HG03575 (cell line): ENCODE results near the gene NOS1AP.

Experiments
- ATAC-seq: cut with Tn5 transposase; IDR thresholded peaks from one replicate; pipeline ENCODE4 v1.9.1; 2021; ENCODE audit not compliant: unreplicated experiment, insufficient number of reproducible peaks, low FRiP score; ENCODE audit errors: extremely low read depth

NOS1AP gene

DNA sequence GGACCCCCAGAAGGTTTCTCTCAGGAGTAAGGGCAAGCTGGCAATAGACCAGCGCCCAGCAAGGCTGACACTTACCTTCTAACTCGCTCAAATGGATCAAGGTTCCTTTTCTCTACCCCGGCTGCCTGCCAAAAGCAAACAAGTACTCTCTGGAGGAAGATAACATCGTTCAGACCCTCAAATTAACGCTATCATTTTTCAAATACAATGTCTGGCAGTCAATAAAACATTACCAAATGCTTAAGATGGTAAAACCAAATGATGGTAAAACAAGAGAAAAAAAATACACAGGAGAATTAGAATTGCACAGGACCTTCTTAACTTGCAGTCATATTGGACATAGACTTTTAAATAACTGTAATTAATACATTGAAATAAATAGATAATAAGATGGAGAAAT is 159.1 kb downstream of the NOS1AP start:
- no peak for ATAC-seq

DNA sequence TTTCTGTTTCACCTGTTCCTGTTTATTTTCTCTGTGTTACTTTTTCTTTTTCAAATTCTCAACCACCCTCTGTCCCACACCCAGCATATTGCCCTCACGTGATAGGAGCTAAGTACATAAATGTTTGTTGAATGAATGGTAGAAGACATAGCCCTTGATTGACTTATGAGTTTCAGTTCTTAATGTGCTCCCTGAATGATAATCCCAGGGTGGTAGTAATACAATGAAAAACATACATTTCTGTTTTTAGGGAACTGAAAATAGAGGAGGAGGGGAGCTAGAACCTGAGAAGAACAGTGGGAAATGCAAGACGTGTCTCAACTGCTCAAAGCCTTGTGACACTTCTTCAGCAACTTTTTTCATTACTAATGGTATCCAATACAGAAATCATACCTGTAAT is 160.1 kb downstream of the NOS1AP start:
- ATAC-seq, result no peak

GRCh38 chr1:162230096-162230495 is 160.6 kb downstream of the NOS1AP start:
- ATAC-seq, result no peak

GRCh38 chr1:162230517-162230916 is 161.0 kb downstream of the NOS1AP start:
- ATAC-seq, result no peak

DNA sequence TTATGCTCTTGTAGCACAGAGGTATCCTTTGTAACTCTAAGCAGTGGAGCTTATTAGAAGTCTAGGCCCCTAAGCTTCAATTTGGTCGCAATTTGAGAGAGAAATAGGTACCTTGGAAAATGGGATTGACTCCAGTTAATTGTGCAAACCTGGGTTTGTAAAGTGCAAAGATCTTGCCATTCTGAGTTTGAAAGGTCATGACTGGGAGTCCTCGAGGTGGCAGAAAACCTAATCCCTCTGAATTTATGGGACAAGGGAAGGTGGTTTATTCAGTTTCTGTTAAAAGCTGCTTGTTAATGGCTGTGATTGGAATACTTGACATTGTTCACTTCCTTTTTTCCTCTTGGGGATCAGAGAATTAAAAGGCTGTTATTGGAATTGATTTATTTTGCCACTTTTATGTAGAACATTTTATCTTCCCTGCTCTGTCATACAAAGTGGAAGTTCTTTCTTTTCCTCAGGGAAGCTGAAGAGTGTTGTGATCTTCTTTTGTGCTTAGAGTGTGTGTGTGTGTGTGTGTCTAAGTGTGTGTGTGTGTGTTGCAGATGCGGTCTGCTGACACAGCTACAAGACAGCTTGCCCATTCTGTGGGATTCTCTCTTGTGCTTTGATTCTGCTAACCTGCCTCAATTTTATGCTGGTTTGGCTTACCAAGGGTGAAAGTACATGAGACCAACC is 162.7 kb downstream of the NOS1AP start:
- ATAC-seq, result no peak

GRCh38 chr1:162233066-162233465 is 163.6 kb downstream of the NOS1AP start:
- ATAC-seq, result no peak

DNA sequence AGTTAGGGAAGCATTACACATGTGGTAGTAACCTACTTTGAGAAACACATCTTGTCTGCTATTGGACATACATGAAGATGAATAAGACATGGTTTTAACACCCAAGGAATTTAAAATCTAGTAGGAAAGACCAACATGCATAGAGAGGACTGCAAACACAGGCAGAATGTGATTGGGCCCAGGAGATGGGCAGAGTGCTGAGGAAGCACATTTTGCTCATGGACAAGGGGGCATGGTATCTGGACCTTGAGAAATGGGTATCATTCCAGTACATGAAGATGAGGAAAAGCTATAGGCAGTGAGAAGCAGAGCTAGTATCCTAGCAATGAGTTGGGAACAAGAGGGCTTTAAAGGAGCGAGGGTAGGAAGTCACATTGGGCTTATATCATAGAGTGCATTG is 164.4 kb downstream of the NOS1AP start:
- ATAC-seq, result no peak

DNA sequence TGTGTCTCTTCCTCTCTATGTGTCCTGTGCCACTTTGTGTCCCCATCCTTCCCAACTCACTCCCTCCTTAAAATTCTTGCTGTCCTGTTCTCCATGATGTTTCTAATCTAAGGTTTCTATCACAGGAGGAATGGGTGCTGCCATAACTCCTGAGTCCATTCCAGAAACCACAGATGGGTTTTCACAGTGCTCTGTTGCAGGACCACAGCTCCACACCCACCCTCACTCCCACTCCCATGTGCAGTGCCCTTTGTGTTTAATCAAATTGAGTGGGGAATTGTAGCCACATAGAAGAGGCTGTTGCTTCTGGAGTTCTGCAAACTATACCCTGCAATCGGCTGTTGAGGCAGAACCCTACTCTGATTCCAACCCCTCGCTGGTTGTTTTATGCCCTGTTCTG is 165.1 kb downstream of the NOS1AP start:
- ATAC-seq, result no peak

GRCh38 chr1:162235241-162235800 is 165.8 kb downstream of the NOS1AP start:
- no peak for ATAC-seq

- ATAC-seq, result no peak
Measured at GRCh38 chr1:162236201-162236600, 166.7 kb downstream of the NOS1AP start.

GRCh38 chr1:162236618-162237017 is 167.1 kb downstream of the NOS1AP start:
- ATAC-seq, result no peak

DNA sequence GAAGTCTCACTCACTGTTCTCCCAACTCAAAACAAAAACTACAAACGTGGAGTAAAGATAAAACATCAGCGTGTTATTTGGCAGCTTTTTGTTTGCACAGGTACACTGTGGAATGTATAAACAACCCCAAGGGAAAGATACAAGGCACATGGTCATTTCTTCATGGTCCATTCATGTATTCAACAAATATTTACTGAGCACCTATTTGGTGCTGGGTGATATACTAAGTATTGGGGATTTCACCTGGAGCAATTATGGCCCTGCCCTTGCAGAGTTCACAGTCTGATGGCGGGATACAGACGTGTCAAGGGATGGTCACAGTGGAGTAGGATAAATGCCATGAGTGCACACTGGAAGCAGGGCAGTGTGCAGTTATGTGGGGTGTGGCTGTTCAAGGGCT is 171.1 kb downstream of the NOS1AP start:
- ATAC-seq, result no peak

DNA sequence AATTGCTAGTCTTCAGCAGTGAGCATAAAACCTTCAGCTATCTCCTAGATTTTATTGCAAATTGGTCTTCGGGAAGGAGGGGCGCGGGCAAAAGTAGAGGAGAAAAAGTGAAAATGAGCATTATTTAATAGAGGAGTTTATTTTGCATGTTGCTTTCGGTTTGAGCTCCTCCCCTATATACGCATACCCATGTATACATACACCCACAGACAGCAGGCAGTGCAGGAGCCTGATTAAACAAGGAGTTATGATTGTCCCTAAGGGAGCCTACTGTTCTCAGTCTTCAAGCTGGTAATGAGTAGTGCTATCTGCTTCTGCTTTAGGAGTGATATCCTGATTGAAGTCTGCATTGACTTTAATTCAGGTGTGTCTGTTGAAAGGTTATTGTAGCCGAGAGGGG is 173.3 kb downstream of the NOS1AP start:
- no peak for ATAC-seq

GRCh38 chr1:162248854-162249535 is 179.5 kb downstream of the NOS1AP start:
- no peak for ATAC-seq

DNA sequence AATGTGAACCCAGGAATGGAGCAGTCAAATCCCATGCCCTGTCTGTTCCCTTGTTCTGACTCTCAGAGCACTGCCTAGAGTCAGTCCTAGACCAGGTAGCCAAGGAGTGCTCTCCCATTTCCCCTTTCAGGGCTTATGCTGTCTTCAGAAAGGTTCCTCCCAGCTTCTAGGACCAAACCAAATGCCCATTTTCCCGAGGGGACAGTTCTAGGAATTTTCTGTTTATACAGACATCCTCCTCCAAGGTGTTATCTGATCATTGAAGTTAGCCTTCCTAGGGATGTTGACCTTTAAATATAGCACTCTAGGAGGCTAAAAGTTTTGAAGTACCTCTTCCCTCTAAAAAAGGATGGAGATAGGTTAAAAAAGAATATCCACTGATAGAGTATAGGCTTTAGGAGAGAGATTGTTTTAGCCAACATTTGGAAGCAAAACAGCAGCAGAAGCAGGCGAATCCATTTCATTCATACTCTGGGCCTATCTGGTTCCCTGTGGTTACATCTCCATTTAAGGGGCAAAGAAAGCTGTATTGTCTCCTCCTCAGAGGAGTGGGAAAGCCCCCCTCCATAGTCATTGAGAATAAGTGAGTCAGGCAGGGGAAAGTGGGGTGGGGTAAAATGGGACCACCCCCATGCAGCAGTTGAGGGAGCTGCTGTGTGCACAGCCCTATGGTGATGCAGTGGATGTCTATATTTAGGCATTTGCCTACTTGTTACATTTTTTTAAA is 180.7 kb downstream of the NOS1AP start:
- no peak for ATAC-seq

DNA sequence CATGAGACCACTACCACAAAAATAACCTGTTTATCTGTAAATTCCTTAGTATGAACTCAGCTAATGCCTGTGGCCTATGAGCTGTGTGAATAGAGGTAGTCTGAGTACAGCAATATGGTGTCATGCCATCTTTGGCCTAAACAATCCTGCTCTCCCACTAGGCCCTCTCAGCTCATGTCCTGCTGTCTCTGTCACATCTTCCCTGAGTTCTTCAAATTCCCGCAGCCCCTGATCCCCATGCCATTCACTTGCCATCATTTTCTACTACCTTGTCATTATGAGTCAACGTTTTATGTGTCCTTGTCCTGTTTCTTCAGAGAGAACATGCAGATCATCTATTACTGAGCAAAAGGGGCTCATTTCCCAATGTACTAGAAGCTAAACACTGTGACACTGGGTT is 181.6 kb downstream of the NOS1AP start:
- ATAC-seq, result no peak

GRCh38 chr1:162252214-162252613 is 182.7 kb downstream of the NOS1AP start:
- ATAC-seq, result no peak

DNA sequence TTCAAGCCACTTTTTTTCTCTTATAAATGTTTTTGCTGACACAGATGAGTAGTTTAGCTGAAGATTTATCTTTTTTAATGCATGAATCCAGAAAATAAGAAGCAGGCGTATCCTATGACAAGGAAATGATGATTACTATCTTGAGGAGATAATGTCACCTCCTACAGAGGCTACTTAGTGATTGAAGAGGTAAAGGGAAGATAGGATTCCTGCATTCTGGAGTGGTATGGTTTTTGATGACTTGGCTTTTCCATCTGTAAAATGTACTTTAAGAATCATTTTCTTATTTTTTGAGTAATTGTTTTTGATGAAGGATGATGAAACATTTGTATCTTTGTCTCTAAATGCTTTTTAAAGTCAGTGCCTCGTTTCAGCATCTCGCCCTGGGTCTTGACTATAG is 184.3 kb downstream of the NOS1AP start:
- no peak for ATAC-seq

DNA sequence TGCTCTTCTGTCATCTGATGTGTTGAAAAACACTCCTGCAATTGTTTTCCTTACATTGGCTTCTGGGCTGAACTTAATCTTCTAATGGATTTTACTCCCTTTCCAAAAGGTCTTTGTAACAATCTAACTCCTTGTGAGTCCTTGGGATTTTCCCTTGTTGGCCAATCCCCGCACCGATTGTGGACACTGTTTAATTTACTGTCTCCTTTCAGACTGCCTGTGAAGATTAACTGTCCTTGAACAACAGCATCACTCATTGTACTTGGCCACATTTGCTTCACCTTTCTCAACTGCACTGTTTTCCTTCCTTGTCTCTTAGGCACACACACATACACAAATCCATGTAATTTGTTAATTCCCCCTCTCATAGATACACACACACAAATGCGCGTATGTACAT is 186.8 kb downstream of the NOS1AP start:
- ATAC-seq, result no peak

GRCh38 chr1:162258394-162258793 is 188.9 kb downstream of the NOS1AP start:
- ATAC-seq, result no peak
